ENCODE data around the gene RER1.
A peak's percentile ranks its signal among the peaks of the same experiment; 100 is the strongest.

RER1 gene

GRCh38 chr1:2376261-2376741 is 15.3 kb upstream of the RER1 start:
- no peak for DNase-seq (ENCODE audit: low read depth)

GRCh38 chr1:2376931-2377672 is 14.5 kb upstream of the RER1 start:
- no peak for DNase-seq (ENCODE audit: low read depth)

- DNase-seq (ENCODE audit: low read depth), result no peak
Measured at GRCh38 chr1:2377751-2378440, 13.7 kb upstream of the RER1 start.

- no peak for DNase-seq (ENCODE audit: low read depth)
Measured at GRCh38 chr1:2378441-2378851, 13.2 kb upstream of the RER1 start.

- no peak for DNase-seq (ENCODE audit: low read depth)
Measured at GRCh38 chr1:2378956-2379732, 12.5 kb upstream of the RER1 start.

- DNase-seq (ENCODE audit: low read depth), result no peak
Measured at GRCh38 chr1:2379733-2380404, 11.8 kb upstream of the RER1 start.

GRCh38 chr1:2380816-2381591 is 10.6 kb upstream of the RER1 start:
- DNase-seq (ENCODE audit: low read depth), result no peak

GRCh38 chr1:2381741-2382620 is 9.7 kb upstream of the RER1 start:
- DNase-seq (ENCODE audit: low read depth), result peak; percentile 79

- peak; percentile 62 for DNase-seq (ENCODE audit: low read depth)
Measured at GRCh38 chr1:2382621-2383361, 8.8 kb upstream of the RER1 start.

GRCh38 chr1:2383576-2383975 is 8.1 kb upstream of the RER1 start:
- no peak for DNase-seq (ENCODE audit: low read depth)

- DNase-seq (ENCODE audit: low read depth), result no peak
Measured at GRCh38 chr1:2384130-2384860, 7.3 kb upstream of the RER1 start.

- DNase-seq (ENCODE audit: low read depth), result no peak
Measured at GRCh38 chr1:2384941-2385481, 6.6 kb upstream of the RER1 start.

- no peak for DNase-seq (ENCODE audit: low read depth)
Measured at GRCh38 chr1:2385606-2386280, 5.9 kb upstream of the RER1 start.

- no peak for DNase-seq (ENCODE audit: low read depth)
Measured at GRCh38 chr1:2386636-2387611, 4.7 kb upstream of the RER1 start.

GRCh38 chr1:2388004-2388913 is 3.4 kb upstream of the RER1 start:
- no peak for DNase-seq (ENCODE audit: low read depth)

GRCh38 chr1:2389644-2390043 is 2.0 kb upstream of the RER1 start:
- no peak for DNase-seq (ENCODE audit: low read depth)
